ENCODE measurements around the gene DNALI1.

DNALI1 gene

GRCh38 chr1:37606481-37607263, 49.9 kb downstream of the DNALI1 start:
- Mint-ChIP-seq H3K9me3 (no peaks in the 10 kb centered on the region), H3K27ac (no peak overlapping the region), H3K4me3 (no peak overlapping the region), H3K4me1 (peaks cover 3% of the 10 kb centered on the region), H3K27me3 (no peaks in the 10 kb centered on the region), H3K36me3 (no peaks in the 10 kb centered on the region)

DNA sequence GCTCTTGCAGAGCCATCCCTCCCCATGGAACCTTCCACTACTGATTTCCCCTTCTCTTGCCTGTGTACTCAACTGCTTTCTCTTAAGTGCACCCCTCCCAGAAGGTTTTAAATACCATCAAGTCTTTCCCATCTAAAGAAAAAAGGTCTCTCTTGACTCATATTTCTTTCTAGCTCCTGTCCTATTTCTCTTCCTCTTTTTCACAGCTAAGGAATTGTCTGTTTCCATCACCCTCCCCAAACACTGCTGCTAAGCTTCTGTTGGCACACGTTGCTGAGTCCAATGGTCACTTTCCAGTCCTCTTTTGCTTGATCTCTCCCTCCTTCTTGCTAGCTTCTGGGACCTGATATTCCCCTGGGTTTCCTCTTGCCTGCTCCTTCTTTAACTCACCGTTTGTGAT, 52.3 kb downstream of the DNALI1 start:
- no peak overlapping the region for H3K4me3 Mint-ChIP-seq
- H3K4me1 Mint-ChIP-seq: no peaks in the 10 kb centered on the region
- no peaks in the 10 kb centered on the region for H3K36me3 Mint-ChIP-seq
- no peak overlapping the region for H3K27ac Mint-ChIP-seq
- no peaks in the 10 kb centered on the region for H3K9me3 Mint-ChIP-seq
- H3K27me3 Mint-ChIP-seq: no peaks in the 10 kb centered on the region

DNA sequence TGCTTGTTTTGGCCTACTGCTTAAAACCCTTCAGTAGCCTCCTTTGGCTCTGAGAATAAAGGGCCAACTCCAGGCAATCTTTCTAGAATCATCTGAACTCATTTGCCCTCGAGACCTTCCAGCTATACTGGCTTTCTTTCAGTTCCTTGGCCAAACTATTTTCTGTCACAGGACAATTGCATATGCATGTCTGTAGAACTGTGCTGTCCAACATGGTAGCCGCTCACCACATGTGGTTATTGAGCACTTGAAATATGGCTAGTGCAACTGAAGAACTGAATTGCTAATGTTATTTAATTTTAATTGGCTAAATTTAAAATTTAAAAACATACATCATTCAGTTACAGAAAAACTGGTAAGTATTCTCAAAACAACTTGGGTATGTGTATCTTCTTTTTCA, 53.3 kb downstream of the DNALI1 start:
- Mint-ChIP-seq H3K9me3 (no peaks in the 10 kb centered on the region), H3K4me1 (no peaks in the 10 kb centered on the region)

GRCh38 chr1:37612186-37612585, 55.4 kb downstream of the DNALI1 start:
- no peak overlapping the region for H3K4me3 Mint-ChIP-seq
- no peak overlapping the region for H3K27ac Mint-ChIP-seq
- no peaks in the 10 kb centered on the region for H3K4me1 Mint-ChIP-seq
- peaks cover 11% of the 10 kb centered on the region for H3K27me3 Mint-ChIP-seq
- H3K9me3 Mint-ChIP-seq: no peaks in the 10 kb centered on the region
- no peaks in the 10 kb centered on the region for H3K36me3 Mint-ChIP-seq

More for the DNA sequence above, 53.3 kb downstream of the DNALI1 start:
- H3K4me3 Mint-ChIP-seq: no peak overlapping the region
- no peak overlapping the region for H3K27ac Mint-ChIP-seq
- H3K36me3 Mint-ChIP-seq: no peaks in the 10 kb centered on the region
- H3K27me3 Mint-ChIP-seq: no peaks in the 10 kb centered on the region

- Mint-ChIP-seq H3K4me3 (no peak overlapping the region), H3K27ac (no peak overlapping the region), H3K27me3 (peaks cover 18% of the 10 kb centered on the region), H3K4me1 (no peaks in the 10 kb centered on the region), H3K9me3 (no peaks in the 10 kb centered on the region), H3K36me3 (no peaks in the 10 kb centered on the region)
Measured at GRCh38 chr1:37614105-37614504, 57.4 kb downstream of the DNALI1 start.

GRCh38 chr1:37616330-37616729, 59.6 kb downstream of the DNALI1 start:
- H3K36me3 Mint-ChIP-seq: no peaks in the 10 kb centered on the region
- no peak overlapping the region for H3K4me3 Mint-ChIP-seq
- H3K27me3 Mint-ChIP-seq: peaks cover 18% of the 10 kb centered on the region
- no peaks in the 10 kb centered on the region for H3K9me3 Mint-ChIP-seq
- no peaks in the 10 kb centered on the region for H3K4me1 Mint-ChIP-seq
- H3K27ac Mint-ChIP-seq: no peak overlapping the region
